Skin of body (tissue), 2 donors: ENCODE results near the gene PSMD13. TPM values are rescaled to one million over a fixed set of nuclear protein-coding genes. Genes with fewer than 3 reads are reported as not detected.
A peak's percentile ranks its signal among the peaks of the same experiment; 100 is the strongest.

Experiments used
- DNase-seq: peaks from one replicate; lab custom pipeline; 2025; lab: John Stamatoyannopoulos, UW
- total RNA-seq: library from RNA; depleted of rRNA; stranded (reverse); fragments of >200 nt; gene quantifications from one replicate; pipeline ENCODE4 v1.2.3, GENCODE V29; 2014

PSMD13 gene
- total RNA-seq, 1 donor from 2014 or later, result 95.7 TPM

DNA sequence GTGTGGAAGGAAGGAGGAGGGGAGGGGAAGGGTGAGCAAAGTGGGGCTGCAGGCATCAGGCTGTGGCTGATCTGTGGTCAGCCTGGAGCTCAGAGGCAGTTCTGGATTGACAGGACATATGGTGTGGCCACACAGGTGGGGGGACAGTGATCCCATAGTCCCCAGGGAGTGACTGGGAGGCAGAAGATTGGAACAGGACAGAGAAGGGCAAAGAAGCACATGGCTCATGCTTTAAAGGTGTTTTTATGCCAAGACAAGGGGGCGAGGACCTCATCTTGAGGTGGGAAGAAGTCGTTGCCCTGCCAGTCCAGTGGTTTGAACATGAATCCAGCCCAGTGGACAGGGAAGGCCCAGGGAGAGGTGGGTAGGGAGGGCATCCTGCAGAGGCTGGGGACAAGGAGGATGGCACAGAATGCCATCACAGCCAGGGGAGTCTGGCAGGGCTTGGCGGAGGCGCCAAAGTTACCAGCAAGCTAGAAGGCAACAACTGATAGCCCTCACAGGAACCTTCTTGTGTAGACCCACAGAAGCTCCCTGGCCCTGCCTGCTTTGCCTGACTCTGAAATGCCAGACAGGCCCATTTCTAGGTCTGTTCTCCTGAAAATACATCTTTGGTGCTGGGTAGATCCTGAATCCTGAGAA is 32.7 kb upstream of the PSMD13 start:
- DNase-seq, result no peak

DNA sequence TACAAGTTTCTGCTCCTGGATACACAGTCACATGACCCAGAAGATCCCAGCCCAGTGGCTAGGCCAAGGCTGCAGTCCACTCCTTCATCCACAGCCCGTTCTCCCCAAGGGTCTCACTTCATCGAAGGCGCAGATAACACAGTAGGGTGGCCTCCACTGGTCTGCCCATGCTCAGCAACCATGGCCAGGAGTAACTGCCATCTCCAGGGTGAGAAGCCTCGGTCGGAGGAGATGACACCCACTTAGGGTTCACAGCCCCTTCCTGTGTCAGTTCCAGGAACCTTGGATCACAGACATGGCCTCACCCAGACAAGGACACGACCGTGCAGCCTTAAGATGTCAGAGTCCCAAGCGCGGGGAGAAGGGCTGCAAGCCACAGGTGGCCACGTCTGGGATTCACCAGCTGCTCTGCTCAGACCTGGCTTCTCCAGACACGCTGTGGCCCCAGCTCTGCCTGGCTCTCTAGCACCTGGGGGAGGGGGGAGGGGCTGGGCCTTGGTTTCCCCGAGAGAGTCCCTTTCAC is 32.1 kb upstream of the PSMD13 start:
- DNase-seq, result no peak

DNA sequence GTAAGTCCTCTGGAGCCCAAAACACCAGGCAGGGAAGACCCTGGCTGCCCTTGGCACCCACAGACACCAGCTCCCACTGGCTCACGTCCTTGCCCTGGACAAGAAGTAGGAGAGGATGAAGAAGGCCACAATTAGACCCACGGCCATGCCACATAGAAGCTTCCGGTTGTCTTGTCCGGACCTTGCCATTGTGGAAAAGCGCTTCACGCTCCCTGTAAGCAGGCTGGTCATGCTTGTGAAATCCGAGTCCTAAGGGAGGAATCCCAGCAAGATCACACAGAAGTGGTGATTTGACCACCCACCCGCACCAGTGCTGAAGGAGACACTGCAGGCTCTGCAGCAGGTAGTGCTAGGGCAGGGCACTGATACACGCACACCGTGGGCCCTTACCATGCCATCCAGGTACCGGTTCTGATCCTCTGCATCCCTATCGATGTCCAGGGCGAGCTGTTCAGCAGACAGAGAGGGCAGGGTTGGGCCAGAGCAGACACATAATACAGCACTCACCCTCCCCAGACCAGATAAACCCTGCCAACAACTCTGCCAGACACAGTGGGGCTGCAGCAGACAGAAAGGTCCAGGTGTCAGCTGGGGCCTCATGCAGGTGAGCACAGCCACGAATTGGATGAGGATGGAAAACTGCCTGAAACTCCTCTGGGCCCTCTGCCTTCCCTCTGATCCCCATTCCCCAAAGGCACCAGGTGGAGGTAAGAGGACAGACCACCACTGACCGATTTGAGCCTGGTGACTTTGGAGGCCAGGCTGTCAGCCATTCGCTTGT is 31.4 kb upstream of the PSMD13 start:
- no peak for DNase-seq

DNA sequence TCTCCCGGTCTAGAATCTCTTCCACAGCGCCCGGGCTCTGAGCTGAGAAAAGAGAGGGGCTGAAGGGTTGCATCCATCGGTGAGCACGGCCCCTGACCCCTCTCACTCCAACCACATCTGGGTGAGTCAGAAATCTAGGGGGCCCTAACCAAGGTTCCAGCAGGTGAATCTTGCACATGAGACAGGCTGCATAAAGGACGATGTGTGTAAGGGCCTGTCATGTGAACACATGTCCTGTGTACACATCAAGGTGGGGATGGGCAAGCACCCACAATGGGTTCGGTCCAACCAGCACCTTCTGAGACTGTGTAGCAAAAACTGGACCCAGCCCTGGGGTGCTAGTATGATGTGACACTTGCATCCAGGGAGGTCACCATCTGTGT is 30.8 kb upstream of the PSMD13 start:
- no peak for DNase-seq

DNA sequence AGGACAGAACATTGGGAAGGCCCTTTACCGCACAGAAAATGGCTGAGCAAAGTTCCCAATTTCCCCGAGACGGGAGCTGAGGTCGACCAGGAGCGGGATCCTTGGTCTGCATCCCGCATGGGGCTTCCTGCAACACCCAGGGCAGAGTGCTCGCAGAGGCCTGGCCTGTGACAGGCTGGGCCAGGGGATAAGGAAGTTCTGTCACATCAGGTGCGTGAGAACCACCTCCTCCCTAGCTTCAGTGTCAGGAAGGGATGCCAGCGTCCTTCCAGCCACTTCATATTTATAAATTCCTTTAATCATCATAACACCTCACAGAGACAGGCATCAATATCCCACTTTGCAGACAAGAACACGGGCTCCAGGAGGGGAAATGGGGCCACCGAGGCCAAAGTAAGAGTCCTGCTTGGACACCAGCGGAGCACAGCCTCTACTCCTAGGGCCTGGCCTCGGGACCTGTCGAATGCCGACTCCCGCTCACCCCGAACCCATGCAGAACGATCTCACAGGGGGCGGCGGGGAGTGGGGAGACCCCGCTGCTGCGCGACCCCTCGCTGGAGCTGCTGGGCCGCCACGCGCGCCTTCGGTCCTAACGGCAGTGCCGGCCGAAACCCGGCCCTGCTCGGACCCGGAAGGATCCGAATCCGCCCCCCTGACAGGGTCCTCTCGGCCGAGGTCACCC is 30.1 kb upstream of the PSMD13 start:
- DNase-seq, result no peak

DNA sequence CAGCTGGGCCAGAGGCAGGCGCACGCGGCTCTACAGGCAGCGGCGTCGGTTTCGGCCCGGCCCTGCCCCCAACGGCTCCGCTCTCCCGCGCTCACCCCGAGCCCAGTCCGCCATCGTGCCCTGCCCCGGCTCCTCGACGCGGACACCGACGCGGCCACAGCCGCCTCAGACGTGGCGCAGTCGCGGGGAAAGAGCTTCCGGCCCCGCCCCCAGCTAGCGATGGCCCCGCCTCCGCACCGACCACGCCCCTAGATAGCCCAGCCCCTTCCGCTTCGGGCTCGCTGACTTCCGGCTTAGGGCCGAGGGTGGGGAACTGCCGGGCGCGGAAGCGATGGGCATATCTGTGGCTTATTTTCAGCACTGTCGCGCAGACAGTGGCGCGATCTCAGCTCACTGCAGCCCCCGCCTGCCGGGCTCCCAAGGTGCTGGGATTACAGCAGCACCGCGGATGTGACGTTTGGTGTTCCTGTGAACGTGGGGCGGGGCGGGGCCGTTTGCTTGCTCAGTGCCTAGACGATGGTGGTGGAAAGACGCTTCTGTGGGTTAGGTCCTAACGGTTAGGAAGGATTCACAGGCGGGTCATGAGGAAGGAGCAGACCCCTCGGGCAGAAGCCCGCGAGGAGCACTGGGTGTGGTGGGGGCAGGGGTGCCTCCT is 29.4 kb upstream of the PSMD13 start, which contains the start of the genes BET1L and RIC8A:
Gene BET1L, minus strand, starts transcription at position 192 of the 655 bp plus-strand sequence. Its CDS starts 78 bp downstream, at position 114.
Gene RIC8A, plus strand, starts transcription at position 501 of the 655 bp plus-strand sequence. CDS start 1,147 bp downstream, outside the sequence.
- peak; percentile 99 for DNase-seq

DNA sequence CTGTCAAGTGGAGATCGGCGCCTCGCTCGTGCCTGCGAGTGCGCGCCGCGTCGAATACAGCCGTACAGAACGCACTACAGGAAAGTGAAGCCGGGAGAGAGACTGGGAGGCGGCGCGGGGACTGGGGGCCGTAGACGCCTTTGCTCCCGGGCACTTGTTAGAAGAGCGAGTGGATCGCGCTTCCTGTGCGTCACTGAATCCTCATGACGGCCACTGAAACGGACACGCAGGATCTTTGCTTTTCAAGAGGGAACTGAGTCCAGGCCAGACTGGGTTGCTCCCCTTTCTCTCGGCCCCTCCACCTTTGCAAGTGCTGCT is 29.0 kb upstream of the PSMD13 start:
- peak; percentile 59 for DNase-seq

DNA sequence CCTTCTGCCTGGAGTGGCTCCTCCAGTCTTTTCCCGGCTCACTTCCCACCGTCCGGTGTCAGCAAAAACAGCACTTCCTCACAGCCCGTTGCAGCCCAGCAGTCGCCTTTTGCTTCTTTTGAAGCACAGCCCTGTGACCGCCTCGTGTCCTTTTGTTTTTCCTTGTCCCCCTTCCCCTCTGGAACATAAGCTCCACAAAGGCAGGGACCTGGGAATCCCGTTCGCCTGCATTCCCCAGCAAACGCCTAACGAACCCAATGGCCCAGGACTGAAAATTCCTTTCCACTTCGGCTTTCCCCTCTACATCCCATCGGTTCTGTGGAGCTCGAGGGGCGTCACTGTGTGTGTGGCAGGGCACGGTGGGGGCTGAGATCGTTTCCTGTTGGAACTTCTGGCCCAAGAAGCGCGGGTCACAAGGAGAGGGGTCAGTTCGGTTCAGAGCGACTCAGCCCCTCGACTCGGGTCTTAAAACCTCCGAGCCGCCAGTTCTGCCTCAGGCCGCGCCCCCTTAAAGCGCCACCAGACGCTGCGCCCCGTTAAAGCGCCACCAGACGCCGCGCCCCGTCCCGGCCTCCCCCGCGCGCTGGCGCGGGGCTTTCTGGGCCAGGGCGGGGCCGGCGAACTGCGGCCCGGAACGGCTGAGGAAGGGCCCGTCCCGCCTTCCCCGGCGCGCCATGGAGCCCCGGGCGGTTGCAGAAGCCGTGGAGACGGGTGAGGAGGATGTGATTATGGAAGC is 28.4 kb upstream of the PSMD13 start:
- DNase-seq, result peak; percentile 65

DNA sequence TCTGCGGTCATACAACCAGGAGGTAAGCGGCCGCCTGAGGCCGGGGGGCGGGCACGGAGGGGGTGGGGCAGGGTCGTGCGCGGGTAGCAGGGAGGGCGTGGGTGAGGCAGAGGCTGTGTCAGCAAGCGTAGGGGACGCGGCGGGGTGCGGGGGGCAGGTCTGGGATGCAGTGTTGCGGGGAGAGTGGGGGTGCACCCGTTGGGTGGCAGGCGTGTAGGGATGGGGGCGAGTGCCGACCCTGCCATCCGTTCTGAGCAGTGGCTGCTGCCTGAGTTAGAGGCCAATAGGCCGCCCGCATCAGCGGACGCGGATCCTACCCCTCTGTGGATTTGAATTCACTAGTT is 27.9 kb upstream of the PSMD13 start:
- DNase-seq, result no peak

DNA sequence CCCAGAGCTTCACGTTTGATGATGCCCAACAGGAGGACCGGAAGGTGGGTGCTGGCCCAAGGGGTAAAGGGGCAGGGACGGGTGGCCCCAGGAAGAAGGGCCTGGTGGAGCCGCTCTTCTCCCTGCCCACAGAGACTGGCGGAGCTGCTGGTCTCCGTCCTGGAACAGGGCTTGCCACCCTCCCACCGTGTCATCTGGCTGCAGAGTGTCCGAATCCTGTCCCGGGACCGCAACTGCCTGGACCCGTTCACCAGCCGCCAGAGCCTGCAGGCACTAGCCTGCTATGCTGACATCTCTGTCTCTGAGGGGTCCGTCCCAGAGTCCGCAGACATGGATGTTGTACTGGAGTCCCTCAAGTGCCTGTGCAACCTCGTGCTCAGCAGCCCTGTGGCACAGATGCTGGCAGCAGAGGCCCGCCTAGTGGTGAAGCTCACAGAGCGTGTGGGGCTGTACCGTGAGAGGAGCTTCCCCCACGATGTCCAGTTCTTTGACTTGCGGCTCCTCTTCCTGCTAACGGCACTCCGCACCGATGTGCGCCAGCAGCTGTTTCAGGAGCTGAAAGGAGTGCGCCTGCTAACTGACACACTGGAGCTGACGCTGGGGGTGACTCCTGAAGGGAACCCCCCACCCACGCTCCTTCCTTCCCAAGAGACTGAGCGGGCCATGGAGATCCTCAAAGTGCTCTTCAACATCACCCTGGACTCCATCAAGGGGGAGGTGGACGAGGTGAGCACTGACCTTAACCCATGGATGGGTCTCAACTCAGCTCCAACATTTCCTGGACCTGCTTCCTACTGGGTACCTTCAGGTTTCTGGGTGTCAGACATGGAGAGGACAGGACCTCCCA is 27.3 kb upstream of the PSMD13 start:
- DNase-seq, result no peak

DNA sequence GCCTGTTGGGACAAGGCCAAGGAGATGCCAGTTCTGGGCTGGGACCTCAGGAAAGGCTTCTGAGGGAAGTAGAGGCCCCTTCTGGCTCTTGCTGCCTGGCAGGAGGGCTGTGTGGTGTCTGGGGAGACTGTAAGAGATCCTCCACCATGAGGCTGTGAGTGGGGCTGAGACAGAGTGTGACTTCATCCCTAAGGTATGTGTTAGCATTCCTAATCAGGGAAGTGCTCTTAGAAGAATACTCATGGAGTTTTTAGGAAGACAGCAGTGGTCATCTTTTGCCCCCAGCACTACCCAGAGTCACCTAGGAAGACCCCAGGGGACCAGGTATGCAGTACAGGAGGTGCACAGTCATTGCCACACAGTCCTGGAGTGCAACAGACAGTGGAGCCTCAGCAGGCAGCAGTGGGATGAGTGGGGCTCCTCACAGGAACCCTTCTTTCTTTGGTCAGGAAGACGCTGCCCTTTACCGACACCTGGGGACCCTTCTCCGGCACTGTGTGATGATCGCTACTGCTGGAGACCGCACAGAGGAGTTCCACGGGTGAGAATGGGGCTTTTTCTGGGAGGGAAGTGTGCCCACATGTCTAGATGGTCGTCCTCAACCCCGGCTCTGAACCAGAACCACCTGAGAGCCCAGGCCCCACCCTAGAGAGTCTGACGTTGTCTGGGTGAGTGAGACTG is 26.5 kb upstream of the PSMD13 start:
- DNase-seq, result no peak

DNA sequence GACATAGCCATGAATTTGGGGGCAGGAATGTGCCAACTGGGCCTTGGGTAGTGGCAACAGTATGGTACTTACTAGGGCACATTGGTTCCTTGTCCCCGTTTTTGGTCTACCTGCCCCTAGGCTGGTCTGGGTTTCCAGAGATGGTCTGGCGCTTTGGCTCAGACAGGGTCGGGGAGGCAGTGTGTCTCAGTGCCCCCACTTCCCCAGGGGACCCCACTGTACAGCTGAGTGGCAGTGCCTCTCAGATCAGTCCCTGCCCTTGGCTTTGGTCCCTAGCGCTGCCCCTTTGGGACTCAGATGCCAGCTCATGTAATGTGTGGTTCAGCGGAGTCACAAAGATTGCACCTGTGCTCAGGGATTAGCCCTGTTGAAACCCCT is 26.0 kb upstream of the PSMD13 start:
- no peak for DNase-seq

DNA sequence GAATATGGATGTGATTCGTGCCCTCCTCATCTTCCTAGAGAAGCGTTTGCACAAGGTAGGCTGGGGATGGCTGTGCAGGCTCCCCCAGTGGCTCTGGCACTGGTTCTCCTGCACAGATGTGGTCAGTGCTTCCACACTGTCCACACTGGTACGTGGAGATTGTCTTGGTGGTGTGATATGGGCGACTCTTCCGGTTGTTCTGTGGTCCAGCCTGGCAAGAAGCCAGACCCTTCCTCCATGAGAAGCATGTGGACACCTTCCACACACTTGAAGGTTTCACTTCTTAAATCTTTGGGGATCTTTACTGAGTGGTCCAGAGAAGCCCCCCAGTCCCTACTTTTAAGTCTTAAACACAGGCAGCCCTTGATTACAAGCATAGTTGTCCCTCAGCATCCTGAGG is 25.5 kb upstream of the PSMD13 start:
- no peak for DNase-seq

DNA sequence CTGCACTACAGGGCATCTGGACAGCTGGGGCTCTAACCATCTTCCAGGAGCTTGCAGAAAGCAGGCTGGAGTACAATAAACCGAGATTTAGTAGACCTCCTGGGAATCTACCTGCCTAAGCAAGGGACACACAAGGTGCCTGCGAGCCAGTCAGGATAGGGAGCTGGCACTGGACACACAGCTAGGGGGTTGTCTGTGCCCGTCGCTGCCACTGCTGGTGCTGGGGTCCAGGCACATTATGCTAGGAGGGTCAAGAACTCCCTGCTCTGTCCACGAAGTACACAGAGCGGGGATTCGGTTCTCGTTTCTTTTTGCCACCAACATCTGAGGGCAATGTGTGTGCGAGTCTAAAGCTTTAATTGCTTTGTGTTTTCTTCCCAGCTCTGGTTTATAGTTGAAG is 25.0 kb upstream of the PSMD13 start:
- DNase-seq, result no peak

DNA sequence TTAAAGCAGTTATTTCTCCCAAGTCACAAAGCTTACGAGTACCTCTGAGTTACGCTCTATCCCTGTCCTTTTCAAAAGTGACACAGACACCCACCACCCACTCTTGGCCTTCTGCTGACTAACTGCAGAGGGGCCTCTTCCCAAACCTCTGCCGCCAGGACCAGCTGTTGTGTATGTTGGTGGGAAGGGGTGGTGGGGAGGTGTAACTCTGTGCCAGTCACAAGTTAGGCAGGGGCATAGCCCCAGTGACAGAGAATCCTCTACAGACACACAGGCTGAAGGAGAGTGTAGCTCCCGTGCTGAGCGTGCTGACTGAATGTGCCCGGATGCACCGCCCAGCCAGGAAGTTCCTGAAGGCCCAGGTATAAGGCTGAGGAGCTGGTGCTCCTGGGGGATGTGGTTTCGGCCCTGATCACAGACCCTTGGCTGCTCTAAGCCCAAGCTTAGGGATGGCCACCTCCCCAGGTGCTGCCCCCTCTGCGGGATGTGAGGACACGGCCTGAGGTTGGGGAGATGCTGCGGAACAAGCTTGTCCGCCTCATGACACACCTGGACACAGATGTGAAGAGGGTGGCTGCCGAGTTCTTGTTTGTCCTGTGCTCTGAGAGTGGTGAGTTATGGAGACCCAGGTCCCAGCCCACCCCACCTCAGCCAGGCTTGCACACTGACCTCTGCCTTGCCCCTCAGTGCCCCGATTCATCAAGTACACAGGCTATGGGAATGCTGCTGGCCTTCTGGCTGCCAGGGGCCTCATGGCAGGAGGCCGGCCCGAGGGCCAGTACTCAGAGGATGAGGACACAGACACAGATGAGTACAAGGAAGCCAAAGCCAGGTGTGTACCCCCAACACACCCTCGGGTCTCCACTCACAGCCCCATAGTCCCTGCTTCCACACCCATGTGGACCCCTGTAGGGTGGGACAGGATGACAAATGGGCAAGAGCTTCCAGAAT is 24.4 kb upstream of the PSMD13 start:
- no peak for DNase-seq

DNA sequence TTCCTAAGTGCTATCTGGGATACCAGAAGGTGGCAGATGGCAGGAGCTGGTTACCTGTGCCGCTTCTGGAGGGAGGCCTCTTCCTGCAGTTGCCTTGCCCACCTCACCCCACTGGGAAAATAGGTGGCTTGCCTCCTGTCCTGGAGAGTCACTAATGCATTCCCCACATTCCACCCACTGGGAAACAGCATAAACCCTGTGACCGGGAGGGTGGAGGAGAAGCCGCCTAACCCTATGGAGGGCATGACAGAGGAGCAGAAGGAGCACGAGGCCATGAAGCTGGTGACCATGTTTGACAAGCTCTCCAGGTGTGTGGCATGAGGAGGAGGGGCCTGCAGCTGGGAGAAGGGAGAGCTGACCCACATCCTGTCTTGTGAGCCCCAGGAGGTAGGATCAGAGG is 23.7 kb upstream of the PSMD13 start:
- DNase-seq, result no peak

DNA sequence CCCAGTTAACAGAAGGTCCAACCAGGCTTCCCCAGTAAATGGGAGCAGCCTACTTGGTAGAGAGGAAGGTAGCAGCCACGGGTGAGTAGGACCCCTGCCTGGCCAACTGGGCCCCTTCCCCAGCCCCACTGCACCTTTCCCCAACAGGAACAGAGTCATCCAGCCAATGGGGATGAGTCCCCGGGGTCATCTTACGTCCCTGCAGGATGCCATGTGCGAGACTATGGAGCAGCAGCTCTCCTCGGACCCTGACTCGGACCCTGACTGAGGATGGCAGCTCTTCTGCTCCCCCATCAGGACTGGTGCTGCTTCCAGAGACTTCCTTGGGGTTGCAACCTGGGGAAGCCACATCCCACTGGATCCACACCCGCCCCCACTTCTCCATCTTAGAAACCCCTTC is 22.7 kb upstream of the PSMD13 start:
- DNase-seq, result no peak

DNA sequence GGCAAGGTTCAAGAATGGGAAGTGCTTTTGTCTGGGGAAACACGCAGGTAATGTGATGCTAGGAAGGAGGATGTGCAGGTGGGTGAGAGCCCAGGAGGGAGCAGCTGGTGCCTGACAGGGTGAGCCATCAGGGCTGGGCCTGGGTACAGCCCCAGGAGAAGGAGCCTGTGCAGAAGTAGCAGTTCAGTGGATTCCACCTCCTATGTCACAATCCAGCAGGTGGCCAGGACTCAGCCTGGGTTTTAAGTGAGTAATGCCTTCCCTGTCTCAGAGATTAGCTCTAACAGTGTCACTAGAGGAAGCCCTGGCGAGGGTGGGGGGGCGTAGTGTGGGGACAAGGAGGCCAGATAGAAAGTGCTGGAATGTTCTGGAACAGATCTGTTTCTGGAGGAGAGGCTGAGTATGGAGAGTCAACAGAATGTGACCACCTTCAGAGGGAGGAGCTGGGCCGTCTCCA is 21.2 kb upstream of the PSMD13 start:
- DNase-seq, result no peak
